ENCODE results near the gene KCMF1. TPM values are rescaled to one million over a fixed set of nuclear protein-coding genes. Genes with fewer than 3 reads are reported as not detected.
"Not testable (repeated sequence)": the region's sequence is repeated elsewhere in the genome, so short reads cannot be mapped to it uniquely, and the experiment has no call there.

The KCMF1 gene
- polyA plus RNA-seq, 6 donors from 2014 or later, result 19.3 to 41.3 (median 25.9) TPM

DNA sequence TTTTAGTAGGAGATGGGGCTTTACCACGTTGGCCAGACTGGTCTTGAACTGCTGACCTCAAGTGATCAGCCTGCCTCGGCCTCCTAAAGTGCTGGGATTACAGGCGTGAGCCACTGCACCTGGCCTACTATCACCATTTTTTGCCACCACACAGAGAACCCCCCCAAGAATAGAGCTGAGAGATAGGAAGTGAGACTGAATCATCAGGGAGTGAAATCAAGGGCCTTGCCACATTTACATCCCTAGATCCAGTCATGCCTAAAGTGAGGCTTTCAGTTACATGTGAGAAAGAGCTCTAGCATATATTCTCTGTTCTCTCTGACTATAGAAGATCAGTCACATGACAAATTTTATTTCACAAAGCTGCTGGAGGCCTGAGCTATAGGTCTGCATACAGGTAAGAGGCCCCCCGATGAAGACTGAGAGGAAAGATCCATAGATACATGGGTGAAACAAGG, 28.0 kb upstream of the KCMF1 start:
- H3K27me3 Mint-ChIP-seq, result no peaks in the 10 kb centered on the region
- peaks cover 50 to 92% (median 61%) of the 10 kb centered on the region in 3 donors for H3K4me1 Mint-ChIP-seq
- H3K4me3 Mint-ChIP-seq, result peak overlapping the region in 4 of 8 donors; percentile 17 to 48 (median 33)
- peak overlapping the region; percentile 86 to 98 (median 94) for H3K27ac Mint-ChIP-seq
- no peaks in the 10 kb centered on the region for H3K36me3 Mint-ChIP-seq
- DNase-seq (peak; percentile 38), ATAC-seq (ENCODE audit: low read depth in 2 of 2) (peak in 1 of 2 donors; percentile 10)
- no peaks in the 10 kb centered on the region for H3K9me3 Mint-ChIP-seq

DNA sequence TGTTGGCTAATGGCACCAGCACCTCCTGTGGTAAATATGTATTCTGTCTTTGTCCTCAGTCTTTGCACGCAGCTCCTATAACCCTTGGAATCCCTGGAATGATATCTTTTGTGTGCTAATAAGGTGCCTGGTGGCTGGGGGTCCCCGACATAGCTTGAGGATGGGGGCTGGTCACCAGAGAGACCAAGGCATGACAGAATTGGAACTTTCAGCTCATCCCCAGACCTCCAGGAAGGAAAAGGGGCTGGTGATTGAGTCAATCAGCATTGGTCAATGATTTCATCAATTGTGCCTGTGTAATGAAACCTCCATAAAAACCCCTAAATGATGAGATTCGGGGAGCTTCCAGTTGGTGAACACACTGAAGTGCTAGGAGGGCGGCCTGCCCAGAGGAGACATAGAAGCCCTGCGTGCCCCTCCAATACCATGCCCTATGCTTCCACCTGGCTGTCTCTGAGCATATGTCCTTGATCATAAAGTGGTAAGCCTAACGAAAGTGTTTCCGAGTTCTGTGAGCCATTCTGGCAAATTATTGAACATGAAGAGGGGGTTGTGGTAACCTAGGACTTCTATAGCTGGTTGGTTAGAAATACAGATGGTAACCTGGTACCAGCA, 26.6 kb upstream of the KCMF1 start:
- Mint-ChIP-seq H3K4me1 (peaks cover 46 to 78% (median 56%) of the 10 kb centered on the region in 3 donors), H3K9me3 (no peaks in the 10 kb centered on the region), H3K36me3 (no peaks in the 10 kb centered on the region), H3K27me3 (no peaks in the 10 kb centered on the region), H3K27ac (peak overlapping the region; percentile 8 to 92 (median 88)), H3K4me3 (peak overlapping the region in 5 of 8 donors; percentile 21 to 91 (median 38))
- DNase-seq, result no peak
- ATAC-seq (ENCODE audit: low read depth in 2 of 2), result no peak

DNA sequence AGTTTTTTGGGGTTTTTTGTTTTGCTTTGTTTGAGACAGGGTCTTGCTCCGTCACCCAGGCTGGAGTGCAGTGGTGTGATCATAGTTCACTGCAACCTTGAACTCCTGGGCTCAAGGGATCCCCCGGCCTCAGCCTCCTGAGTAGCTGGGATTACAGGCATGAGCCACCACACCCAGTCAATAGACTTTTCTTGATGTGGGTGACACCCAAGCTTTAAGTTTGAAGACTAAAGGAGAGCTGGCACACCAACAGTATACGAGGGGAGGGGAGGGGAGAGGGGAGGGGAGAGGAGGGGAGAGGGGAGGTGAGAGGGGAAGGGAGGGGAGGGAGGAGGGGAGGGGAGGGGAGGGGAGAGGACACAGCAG, 25.1 kb upstream of the KCMF1 start:
- Mint-ChIP-seq H3K4me3 (peak overlapping the region in 7 of 8 donors; percentile 52 to 91 (median 79)), H3K4me1 (peaks cover 40 to 65% (median 48%) of the 10 kb centered on the region in 3 donors), H3K27ac (peak overlapping the region; percentile 84 to 97 (median 90))
- not testable (repeated sequence) for H3K36me3 Mint-ChIP-seq; DNase-seq; H3K27me3 Mint-ChIP-seq; H3K9me3 Mint-ChIP-seq; ATAC-seq (ENCODE audit: low read depth in 2 of 2)

DNA sequence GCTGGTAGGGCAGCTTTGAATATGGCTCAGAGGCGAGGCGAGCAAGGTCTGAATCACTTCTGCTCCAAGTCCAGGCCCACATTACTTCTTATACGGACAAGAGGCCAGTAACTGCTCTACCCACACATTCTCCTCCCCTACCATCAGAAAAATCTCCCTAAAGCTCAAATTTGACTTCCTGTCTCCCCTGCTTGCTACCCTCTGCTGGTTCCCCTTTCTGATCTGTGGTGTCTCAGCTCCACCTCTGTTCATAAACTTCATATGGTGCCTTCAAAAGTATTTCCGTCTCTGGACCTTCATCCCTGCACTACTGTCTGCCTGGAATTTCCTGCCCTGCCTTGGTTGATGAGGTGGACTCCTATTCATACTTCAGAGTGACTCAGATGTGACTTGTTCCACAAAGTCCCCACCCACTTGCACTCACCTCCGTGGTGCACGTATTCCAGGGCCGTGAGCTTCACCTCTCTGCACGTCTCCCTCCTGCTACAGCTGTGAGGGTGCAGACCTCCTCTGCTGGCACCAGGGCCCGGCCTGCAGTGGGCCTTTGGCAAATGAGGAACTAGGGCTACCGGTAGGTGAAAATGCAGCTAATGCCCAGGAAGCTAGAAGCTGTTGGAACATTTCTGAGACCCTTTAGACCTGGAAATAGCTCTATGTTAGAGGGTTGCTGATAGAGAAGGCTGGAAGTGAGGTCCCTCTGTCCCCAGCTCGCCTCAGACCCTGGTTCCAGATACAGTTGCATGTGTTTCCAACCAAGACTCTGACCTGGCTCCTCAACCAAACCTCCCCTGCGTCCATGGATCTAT, 24.6 kb upstream of the KCMF1 start:
- no peaks in the 10 kb centered on the region for H3K27me3 Mint-ChIP-seq
- peak; percentile 69 for DNase-seq

DNA sequence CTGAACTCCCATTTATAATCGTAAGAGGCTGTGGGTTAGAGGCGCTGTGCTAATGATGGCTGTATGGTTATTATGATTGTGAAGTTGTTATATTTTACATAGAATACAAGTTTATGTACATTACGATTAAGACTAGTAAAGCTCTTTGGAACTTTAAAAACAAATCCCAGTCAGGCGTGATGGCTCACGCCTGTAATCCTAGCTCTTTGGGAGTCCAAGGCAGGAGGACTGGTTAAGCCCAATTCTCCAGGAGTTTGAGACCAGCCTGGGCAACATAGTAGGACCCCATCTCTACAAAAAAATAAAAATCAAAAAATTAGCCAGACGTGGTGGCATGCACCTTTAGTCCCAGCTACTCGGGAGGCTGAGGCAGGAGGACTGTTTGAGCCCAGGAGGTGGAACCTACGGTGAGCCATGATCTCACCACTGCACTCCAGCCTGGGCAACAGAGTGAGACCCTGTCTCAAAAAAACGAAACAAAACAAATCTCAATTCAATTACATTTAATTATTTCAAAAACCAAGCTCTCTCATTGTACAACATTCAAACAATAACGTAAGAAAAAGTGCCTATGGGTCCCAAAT, 23.9 kb upstream of the KCMF1 start:
- DNase-seq, result no peak
- Mint-ChIP-seq H3K27ac (peak overlapping the region; percentile 84 to 97 (median 88)), H3K36me3 (no peaks in the 10 kb centered on the region), H3K4me1 (peaks cover 44 to 52% (median 46%) of the 10 kb centered on the region in 3 donors), H3K9me3 (no peaks in the 10 kb centered on the region), H3K4me3 (peak overlapping the region in 6 of 8 donors; percentile 52 to 91 (median 82)), H3K27me3 (no peaks in the 10 kb centered on the region)
- ATAC-seq (ENCODE audit: low read depth in 2 of 2), result no peak

More for the DNA sequence above, 24.6 kb upstream of the KCMF1 start:
- peak; percentile 89 to 91 for ATAC-seq (ENCODE audit: low read depth in 2 of 2)
- Mint-ChIP-seq H3K4me1 (peaks cover 44 to 59% (median 48%) of the 10 kb centered on the region in 3 donors), H3K27ac (peak overlapping the region; percentile 84 to 97 (median 88)), H3K36me3 (no peaks in the 10 kb centered on the region), H3K4me3 (peak overlapping the region; percentile 52 to 91 (median 79)), H3K9me3 (no peaks in the 10 kb centered on the region)

DNA sequence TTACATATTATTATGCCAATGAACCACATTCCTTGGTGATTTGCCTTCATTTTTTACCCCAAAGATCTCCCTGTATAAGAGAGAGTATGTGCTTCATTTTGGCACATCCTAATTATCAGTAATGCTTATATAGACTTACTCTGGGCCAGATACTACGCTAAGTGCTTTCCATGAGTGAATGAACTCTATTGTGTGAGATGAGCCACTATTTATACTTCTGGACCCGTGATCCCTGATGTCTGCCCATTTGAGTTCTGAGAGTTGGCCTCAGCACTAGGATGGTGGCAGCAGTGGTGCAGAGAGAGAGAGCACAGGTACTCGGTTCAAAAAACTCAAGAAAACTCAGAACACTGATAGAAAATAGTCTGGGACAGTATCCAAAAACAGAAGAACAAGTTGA, 17.4 kb upstream of the KCMF1 start:
- Mint-ChIP-seq H3K9me3 (no peaks in the 10 kb centered on the region), H3K36me3 (no peaks in the 10 kb centered on the region), H3K27ac (peak overlapping the region in 2 of 6 donors; percentile 52 to 68), H3K27me3 (no peaks in the 10 kb centered on the region), H3K4me1 (peaks cover 0 to 20% (median 15%) of the 10 kb centered on the region in 3 donors), H3K4me3 (no peak overlapping the region)
- no peak for DNase-seq
- no peak for ATAC-seq (ENCODE audit: low read depth in 2 of 2)

DNA sequence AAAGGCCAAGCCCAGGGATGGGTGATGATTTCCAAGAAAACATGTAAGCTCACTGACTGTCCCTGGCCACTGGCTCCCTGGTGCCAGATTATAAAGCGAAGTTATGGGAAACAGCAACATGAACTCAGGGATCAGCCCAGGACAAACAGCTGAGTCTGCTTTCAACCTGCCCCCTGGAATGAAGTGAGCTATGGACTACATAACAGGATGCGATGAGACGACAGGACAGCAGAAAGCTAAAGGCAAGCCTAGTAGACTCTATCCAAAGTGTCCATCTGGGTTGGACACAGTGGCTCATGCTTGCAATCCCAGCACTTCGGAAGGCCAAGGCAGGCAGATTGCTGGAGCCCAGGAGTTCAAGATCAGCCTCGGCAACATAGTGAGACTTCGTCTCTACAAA, 16.6 kb upstream of the KCMF1 start:
- Mint-ChIP-seq H3K4me1 (peaks cover 5 to 22% (median 22%) of the 10 kb centered on the region in 3 donors), H3K9me3 (no peaks in the 10 kb centered on the region), H3K4me3 (no peak overlapping the region), H3K36me3 (no peaks in the 10 kb centered on the region), H3K27ac (peak overlapping the region in 2 of 6 donors; percentile 19 to 68), H3K27me3 (no peaks in the 10 kb centered on the region)
- no peak for DNase-seq
- no peak for ATAC-seq (ENCODE audit: low read depth in 2 of 2)

DNA sequence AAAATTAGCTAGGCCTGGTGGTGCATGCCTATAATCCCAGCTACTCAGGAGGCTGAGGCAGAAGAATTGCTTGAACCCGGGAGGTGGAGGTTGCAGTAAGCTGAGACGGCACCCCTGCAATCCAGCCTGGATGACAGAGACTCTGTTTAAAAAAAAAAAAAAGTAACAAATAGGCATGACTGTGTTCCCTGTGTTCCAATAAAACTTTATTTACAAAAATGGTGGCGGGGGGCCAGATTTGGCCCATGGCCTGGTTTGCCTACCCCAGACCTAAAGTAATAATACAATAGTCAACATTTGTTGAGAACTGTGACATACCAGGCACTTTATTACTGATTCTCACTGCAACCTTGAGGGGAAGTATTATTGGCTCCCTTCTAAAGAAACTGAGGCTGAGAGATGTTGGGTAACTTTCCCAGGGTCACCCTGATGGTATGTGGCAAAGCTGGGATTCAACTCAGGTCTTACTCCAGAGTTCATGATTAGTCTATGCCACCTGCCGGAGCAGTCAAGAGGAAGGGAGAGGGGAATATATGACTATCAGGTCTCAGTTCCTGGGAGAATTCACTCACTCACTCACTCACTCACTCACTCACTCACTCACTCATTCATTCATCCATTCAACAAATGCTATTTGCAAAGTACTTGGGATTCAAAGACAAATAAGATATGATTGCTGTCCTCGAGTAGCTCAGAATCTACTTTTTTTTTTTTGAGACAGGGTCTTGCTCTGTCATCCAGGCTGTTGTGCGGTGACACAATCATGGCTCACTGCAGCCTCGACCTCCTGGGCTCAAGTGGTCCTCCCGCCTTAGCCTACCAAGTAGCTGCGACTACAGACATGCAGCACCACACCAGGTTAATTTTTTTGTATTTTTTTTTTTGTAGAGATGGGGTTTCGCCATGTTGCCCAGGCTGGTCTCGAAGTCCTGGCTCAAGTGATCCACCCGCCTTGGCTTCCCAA, 14.3 kb upstream of the KCMF1 start:
- H3K27ac Mint-ChIP-seq, result peak overlapping the region in 3 of 6 donors; percentile 15 to 59 (median 45)
- H3K4me1 Mint-ChIP-seq, result peaks cover 24 to 40% (median 31%) of the 10 kb centered on the region in 3 donors

DNA sequence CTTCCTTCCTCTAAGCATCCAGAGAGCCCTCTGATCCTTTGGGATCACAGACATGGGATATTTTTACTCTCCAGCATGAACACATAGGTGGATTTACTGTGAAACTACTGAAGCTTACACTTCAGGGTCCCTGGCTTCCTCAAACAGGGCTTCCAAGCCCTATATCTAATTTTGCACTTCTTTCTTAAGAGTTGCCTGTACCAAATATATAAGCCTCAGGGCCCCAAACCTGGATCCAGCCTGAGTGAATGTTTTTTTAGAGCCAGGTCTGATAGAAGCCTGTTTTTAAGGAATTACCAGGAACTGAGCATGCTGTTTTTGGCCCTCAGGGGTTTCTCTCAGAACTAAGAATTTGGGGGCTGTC, 13.2 kb upstream of the KCMF1 start:
- peak overlapping the region in 1 of 8 donors; percentile 21 for H3K4me3 Mint-ChIP-seq
- no peak overlapping the region for H3K27ac Mint-ChIP-seq
- peaks cover 0 to under 1% of the 10 kb centered on the region in 2 donors for H3K36me3 Mint-ChIP-seq
- ATAC-seq (ENCODE audit: low read depth in 2 of 2), result no peak
- no peaks in the 10 kb centered on the region for H3K27me3 Mint-ChIP-seq
- peaks cover 25 to 45% (median 29%) of the 10 kb centered on the region in 3 donors for H3K4me1 Mint-ChIP-seq
- no peaks in the 10 kb centered on the region for H3K9me3 Mint-ChIP-seq
- DNase-seq, result no peak

More for the DNA sequence above, 14.3 kb upstream of the KCMF1 start:
- H3K27me3 Mint-ChIP-seq, result no peaks in the 10 kb centered on the region
- DNase-seq (no peak), ATAC-seq (ENCODE audit: low read depth in 2 of 2) (no peak)
- H3K4me3 Mint-ChIP-seq, result no peak overlapping the region
- H3K36me3 Mint-ChIP-seq, result no peaks in the 10 kb centered on the region
- no peaks in the 10 kb centered on the region for H3K9me3 Mint-ChIP-seq

DNA sequence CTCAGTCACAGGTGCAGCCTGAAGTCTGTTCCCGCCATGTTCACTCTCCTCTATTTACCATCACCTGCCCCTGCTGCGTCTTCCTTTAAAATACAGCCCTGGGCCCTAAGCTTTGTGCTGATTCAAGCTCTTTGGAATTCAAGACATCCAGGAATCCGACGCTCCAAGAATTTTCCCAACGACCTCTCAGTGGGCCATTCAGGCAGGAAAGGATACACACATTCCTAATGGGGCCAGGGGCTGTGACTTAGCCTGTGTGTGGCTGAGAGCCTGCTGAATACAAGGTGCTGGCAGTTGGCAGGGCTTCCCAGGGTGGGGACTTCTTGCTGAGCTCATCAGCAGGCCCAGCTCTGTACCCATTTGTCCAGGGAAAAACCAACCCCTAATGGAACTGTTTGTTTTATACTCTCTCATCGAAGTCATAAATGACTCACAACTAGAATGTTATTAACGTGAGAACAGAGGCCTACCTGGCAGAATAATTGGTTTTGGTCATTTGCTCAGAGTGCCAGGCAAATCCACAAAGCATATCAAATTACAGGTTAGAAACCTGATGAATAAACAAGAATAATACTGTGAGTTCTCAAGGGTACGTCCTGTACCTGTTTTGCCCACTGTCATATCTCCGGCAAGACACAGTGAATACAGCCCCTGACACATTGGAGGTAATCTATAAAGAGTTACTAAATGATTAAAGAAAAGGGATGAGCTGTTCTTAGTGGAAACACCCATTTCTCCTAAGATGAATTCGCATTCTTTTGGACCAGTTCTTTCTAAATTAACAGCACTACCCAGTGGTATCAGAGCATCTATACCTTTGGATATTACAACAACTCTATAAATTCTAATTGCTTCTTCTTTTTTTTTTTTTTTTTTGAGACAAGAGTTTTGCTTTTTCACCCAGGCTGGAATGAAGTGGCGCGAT, 12.6 kb upstream of the KCMF1 start:
- ATAC-seq (ENCODE audit: low read depth in 2 of 2), result no peak
- Mint-ChIP-seq H3K27ac (peak overlapping the region in 2 of 6 donors; percentile 9 to 38), H3K4me1 (peaks cover 31 to 52% (median 34%) of the 10 kb centered on the region in 3 donors)

DNA sequence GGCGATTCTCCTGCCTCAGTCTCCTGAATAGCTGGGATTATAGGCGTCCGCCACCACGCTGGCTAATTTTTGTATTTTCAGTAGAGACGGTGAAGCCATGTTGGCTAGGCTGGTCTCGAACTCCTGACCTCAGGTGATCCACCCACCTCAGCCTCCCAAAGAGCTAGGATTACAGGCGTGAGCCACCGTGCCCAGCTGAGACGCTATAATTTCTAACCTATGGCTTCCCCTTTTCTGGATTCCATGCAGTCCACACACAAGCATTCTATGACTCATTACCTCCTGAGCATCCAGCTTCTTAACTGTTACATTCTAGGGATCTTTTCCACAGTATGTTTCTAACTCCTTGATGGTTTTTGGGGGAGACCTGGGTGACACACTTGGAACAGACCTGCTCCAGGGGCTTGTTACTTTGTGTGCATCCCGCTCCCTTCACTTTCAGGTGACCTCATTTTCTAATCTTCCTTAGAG, 11.8 kb upstream of the KCMF1 start:
- DNase-seq (no peak), ATAC-seq (ENCODE audit: low read depth in 2 of 2) (no peak)
- Mint-ChIP-seq H3K9me3 (no peaks in the 10 kb centered on the region), H3K36me3 (peaks cover 0 to 13% of the 10 kb centered on the region in 2 donors), H3K27me3 (no peaks in the 10 kb centered on the region), H3K4me1 (peaks cover 34 to 59% (median 39%) of the 10 kb centered on the region in 3 donors), H3K4me3 (peak overlapping the region in 2 of 8 donors; percentile 50 to 52), H3K27ac (peak overlapping the region in 2 of 6 donors; percentile 72 to 83)

More for the DNA sequence above, 12.6 kb upstream of the KCMF1 start:
- Mint-ChIP-seq H3K4me3 (no peak overlapping the region), H3K36me3 (peaks cover 0 to 7% of the 10 kb centered on the region in 2 donors), H3K9me3 (no peaks in the 10 kb centered on the region), H3K27me3 (no peaks in the 10 kb centered on the region)
- DNase-seq, result no peak
